Endometrial microvascular endothelial cells (primary cell): ENCODE results near the gene HNRNPH3. TPM values are rescaled to one million over a fixed set of nuclear protein-coding genes. Genes with fewer than 3 reads are reported as not detected.

ENCODE experiments used
- in situ Hi-C: cut with HindIII; loops from 2 replicates; pipeline ENCODE4 v1.10.0; 2017; ENCODE audit warnings: low sequenced_read_pairs, low pct_unique_long_range_greater_than_20kb; ENCODE audit errors: inconsistent ontology term
- total RNA-seq: library from RNA; depleted of rRNA; stranded (reverse); fragments of >200 nt; gene quantifications from one replicate; pipeline ENCODE4 v1.2.3, GENCODE V29; 2015; ENCODE audit errors: inconsistent ontology term

The HNRNPH3 gene
- total RNA-seq, 1 donor from 2014 or later = 54.4 TPM

DNA sequence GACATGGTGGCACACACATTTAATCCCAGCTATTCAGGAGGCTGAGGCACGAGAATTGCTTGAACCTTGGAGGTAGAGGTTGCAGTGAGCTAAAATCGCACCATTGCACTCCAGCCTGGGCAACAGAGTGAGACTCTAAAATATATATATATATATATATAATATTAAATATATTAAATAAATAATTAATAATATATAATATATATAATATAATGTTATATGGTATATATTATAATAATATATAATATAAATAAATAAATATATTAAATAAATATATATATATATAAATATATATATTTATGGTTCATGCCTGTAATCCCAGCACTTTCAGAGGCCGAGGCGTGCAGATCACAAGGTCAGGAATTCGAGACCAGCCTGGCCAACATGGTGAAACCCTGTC lies 34.7 kb downstream of the HNRNPH3 start:
- in situ Hi-C loops = no loop called here

DNA sequence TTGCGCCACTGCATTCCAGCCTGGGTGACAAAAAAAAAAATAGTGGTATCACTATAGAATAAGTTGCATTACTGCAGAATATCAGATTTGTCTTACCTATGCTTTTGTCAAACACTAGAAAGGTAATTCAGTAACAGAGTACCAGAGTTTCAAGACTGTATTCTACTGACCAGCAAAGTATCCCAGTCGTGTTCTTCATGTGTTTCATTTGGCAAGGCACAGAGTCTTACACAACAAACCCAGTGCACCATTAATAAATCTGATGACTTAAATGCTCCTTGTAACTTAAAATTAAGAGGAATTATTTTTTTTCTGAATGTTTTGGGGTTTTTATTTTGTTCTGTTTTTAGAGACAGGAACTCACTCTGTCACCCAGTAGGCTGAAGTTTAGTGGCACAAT lies 35.3 kb downstream of the HNRNPH3 start:
- in situ Hi-C loops = no loop called here

- in situ Hi-C loops = no loop called here
Observed at GRCh38 chr10:68371604-68372003, 39.7 kb downstream of the HNRNPH3 start.

GRCh38 chr10:68385740-68386139 lies 53.9 kb downstream of the HNRNPH3 start:
- in situ Hi-C loops = no loop called here

Other genes with a start within 250 kb of the HNRNPH3 start
- 1.1 TPM for gene MYPN, start 222.6 kb upstream of the HNRNPH3 start, total RNA-seq
- not detected for gene ATOH7, start 100.0 kb upstream of the HNRNPH3 start, total RNA-seq
- 0.84 TPM for gene PBLD, start 864 bp downstream of the HNRNPH3 start, total RNA-seq
- 14.9 TPM for gene RUFY2, start 75.2 kb downstream of the HNRNPH3 start, total RNA-seq
- 23.7 TPM for gene DNA2, start 139.9 kb downstream of the HNRNPH3 start, total RNA-seq
- 8.8 TPM for gene SLC25A16, start 195.5 kb downstream of the HNRNPH3 start, total RNA-seq
- gene TET1, start 228.3 kb downstream of the HNRNPH3 start, total RNA-seq = 0.74 TPM